ENCODE results near the gene EFCAB13.

Gene EFCAB13

GRCh38 chr17:47278561-47278960, 45.2 kb upstream of the EFCAB13 start:
- H3K4me3 ChIP-seq (replicated peaks; ENCODE audit: low read depth, low read length): no peak overlapping the region
- no peak for TF ChIP-seq CTCF (IDR thresholded peaks at IDR 0.05; ENCODE audit: low read depth, low read length, missing control alignments)
- DNase-seq (ENCODE audit: extremely low read depth, low read depth): no peak

- no peak for TF ChIP-seq CTCF (IDR thresholded peaks at IDR 0.05; ENCODE audit: low read depth, low read length, missing control alignments)
- no peak overlapping the region for H3K4me3 ChIP-seq (replicated peaks; ENCODE audit: low read depth, low read length)
- peak; percentile 87 for DNase-seq (ENCODE audit: extremely low read depth, low read depth)
These were observed 44.5 kb upstream of the EFCAB13 start for GRCh38 chr17:47279062-47279801.

GRCh38 chr17:47280072-47280811, 43.5 kb upstream of the EFCAB13 start:
- no peak for DNase-seq (ENCODE audit: extremely low read depth, low read depth)
- TF ChIP-seq CTCF (IDR thresholded peaks at IDR 0.05; ENCODE audit: low read depth, low read length, missing control alignments): no peak
- no peak overlapping the region for H3K4me3 ChIP-seq (replicated peaks; ENCODE audit: low read depth, low read length)

GRCh38 chr17:47281216-47281615, 42.5 kb upstream of the EFCAB13 start:
- no peak overlapping the region for H3K4me3 ChIP-seq (replicated peaks; ENCODE audit: low read depth, low read length)
- no peak for TF ChIP-seq CTCF (IDR thresholded peaks at IDR 0.05; ENCODE audit: low read depth, low read length, missing control alignments)
- no peak for DNase-seq (ENCODE audit: extremely low read depth, low read depth)

GRCh38 chr17:47285003-47285402, 38.8 kb upstream of the EFCAB13 start:
- H3K4me3 ChIP-seq (replicated peaks; ENCODE audit: low read depth, low read length): no peak overlapping the region
- no peak for TF ChIP-seq CTCF (IDR thresholded peaks at IDR 0.05; ENCODE audit: low read depth, low read length, missing control alignments)
- no peak for DNase-seq (ENCODE audit: extremely low read depth, low read depth)

- no peak overlapping the region for H3K4me3 ChIP-seq (replicated peaks; ENCODE audit: low read depth, low read length)
- TF ChIP-seq CTCF (IDR thresholded peaks at IDR 0.05; ENCODE audit: low read depth, low read length, missing control alignments): no peak
- no peak for DNase-seq (ENCODE audit: extremely low read depth, low read depth)
These were observed 37.4 kb upstream of the EFCAB13 start for GRCh38 chr17:47286198-47286914.
